Naive thymus-derived CD4-positive, alpha-beta T cell (primary cell): ENCODE measurements around the gene ETFBKMT. TPM values are rescaled to one million over a fixed set of nuclear protein-coding genes. Genes with fewer than 3 reads are reported as not detected.

Source experiments
- ATAC-seq: fragments of 150-1000 bp; cut with Tn5 transposase; 2 replicates; pipeline ENCODE4 v1.10.0; 2021; ENCODE audit warnings: mild to moderate bottlenecking, moderate library complexity
- CTCF ChIA-PET: fragments of 350-600 bp; sonication (Branson Sonifier 250); formaldehyde crosslinking; loops from one replicate; lab custom pipeline; 2021; ENCODE audit warnings: antibody characterized with exemption; lab: Charles Lee
- POLR2A ChIA-PET: fragments of 350-600 bp; sonication (Branson Sonifier 250); formaldehyde crosslinking; loops from one replicate; lab custom pipeline; 2021; ENCODE audit warnings: antibody characterized with exemption, inconsistent platforms; lab: Charles Lee
- DNase-seq, 9 donors: peaks; one replicate each; pipeline versions ENCODE4 v3.0.0 to v3.0.0-alpha.2; 2020 to 2022; ENCODE audit warnings: mixed read lengths in 1 of 9
- H3K27ac ChIP-seq: one replicate; pipeline ENCODE4 v1.7.0; 2013; ENCODE audit warnings: mild to moderate bottlenecking, low read depth, low read length, moderate library complexity
- H3K27me3 ChIP-seq, 2 donors: one replicate each; pipeline ENCODE4 v1.7.0; 2013; ENCODE audit warnings: low read length in 2 of 2, mild to moderate bottlenecking in 2 of 2, moderate library complexity in 2 of 2; ENCODE audit not compliant: control insufficient read depth in 2 of 2, insufficient read depth in 2 of 2
- H3K36me3 ChIP-seq, 3 experiments: 1 replicate in 2 of 3; 2 replicates in 1 of 3; pipeline ENCODE4 v1.7.0; 2013; ENCODE audit warnings: low read length in 3 of 3, mild to moderate bottlenecking in 3 of 3, moderate library complexity in 1 of 3; ENCODE audit not compliant: insufficient read depth in 3 of 3, control insufficient read depth in 2 of 3
- H3K4me1 ChIP-seq, 2 donors: one replicate each; pipeline ENCODE4 v1.7.0; 2013; ENCODE audit warnings: low read length in 2 of 2, mild to moderate bottlenecking in 2 of 2, moderate library complexity in 1 of 2; ENCODE audit not compliant: control insufficient read depth in 2 of 2, insufficient read depth in 2 of 2
- H3K4me3 ChIP-seq: 2 replicates; pipeline ENCODE4 v1.7.0; 2013; ENCODE audit warnings: mild to moderate bottlenecking, low read length
- H3K9me3 ChIP-seq, 3 experiments: 1 replicate in 2 of 3; 2 replicates in 1 of 3; pipeline ENCODE4 v1.7.0; 2013; ENCODE audit warnings: low read length in 3 of 3; ENCODE audit not compliant: control insufficient read depth in 2 of 3
- H3K27ac Mint-ChIP-seq, 9 donors: one replicate each; pipeline ENCODE4 v1.8.0; 2020 to 2022; ENCODE audit warnings: mixed read lengths in 9 of 9, mild to moderate bottlenecking in 8 of 9, moderate library complexity in 5 of 9, inconsistent platforms in 2 of 9
- H3K27me3 Mint-ChIP-seq, 5 donors: one replicate each; pipeline ENCODE4 v1.8.0; 2021 to 2022; ENCODE audit warnings: mixed read lengths in 5 of 5, mild to moderate bottlenecking in 1 of 5
- H3K36me3 Mint-ChIP-seq, 5 donors: one replicate each; pipeline ENCODE4 v1.8.0; 2020 to 2022; ENCODE audit warnings: mixed read lengths in 5 of 5, mild to moderate bottlenecking in 3 of 5, inconsistent platforms in 1 of 5
- H3K4me1 Mint-ChIP-seq, 7 donors: one replicate each; pipeline ENCODE4 v1.8.0; 2020 to 2022; ENCODE audit warnings: mixed read lengths in 7 of 7, mild to moderate bottlenecking in 3 of 7, inconsistent platforms in 1 of 7
- H3K4me3 Mint-ChIP-seq, 10 donors: one replicate each; pipeline ENCODE4 v1.8.0; 2020 to 2022; ENCODE audit warnings: mild to moderate bottlenecking in 10 of 10, mixed read lengths in 10 of 10, moderate library complexity in 6 of 10, inconsistent platforms in 2 of 10
- H3K9me3 Mint-ChIP-seq, 11 donors: one replicate each; pipeline ENCODE4 v1.8.0; 2020 to 2022; ENCODE audit warnings: mixed read lengths in 11 of 11, mild to moderate bottlenecking in 4 of 11, inconsistent platforms in 1 of 11, moderate library complexity in 1 of 11
- intact Hi-C, 2 donors: fragments of 100-400 bp; cut with micrococcal nuclease; formaldehyde crosslinking; loops; one replicate each; pipeline ENCODE4 v1.15.1; 2023
- polyA plus RNA-seq, 2 donors: library from polyadenylated mRNA; unstranded; fragments of 300-500 nt; fragmentation: Illumina TruSeq; gene quantifications; one replicate each; pipeline ENCODE4 v1.2.3, GENCODE V29; 2021
- total RNA-seq, 6 experiments: library from RNA in 5 of 6; stranded (reverse) in 5 of 6; gene quantifications; 1 replicate in 5 of 6; 2 replicates in 1 of 6; pipeline ENCODE4 v1.2.3 and lab custom pipeline; 2021 to 2026

The ETFBKMT gene
- 1 to 10 TPM in 4 of 5 experiments, under 1 TPM in 1; 0.92 to 2.0 (median 1.9) TPM for total RNA-seq
- 1 to 10 TPM in 1 of 2 donors, under 1 TPM in 1; 0.41 to 1.2 TPM for polyA plus RNA-seq
- 2.7 reads per million, percentile 14 among the genes with 10 or more reads in this experiment for total RNA-seq (lab: John Stamatoyannopoulos, UW)

DNA sequence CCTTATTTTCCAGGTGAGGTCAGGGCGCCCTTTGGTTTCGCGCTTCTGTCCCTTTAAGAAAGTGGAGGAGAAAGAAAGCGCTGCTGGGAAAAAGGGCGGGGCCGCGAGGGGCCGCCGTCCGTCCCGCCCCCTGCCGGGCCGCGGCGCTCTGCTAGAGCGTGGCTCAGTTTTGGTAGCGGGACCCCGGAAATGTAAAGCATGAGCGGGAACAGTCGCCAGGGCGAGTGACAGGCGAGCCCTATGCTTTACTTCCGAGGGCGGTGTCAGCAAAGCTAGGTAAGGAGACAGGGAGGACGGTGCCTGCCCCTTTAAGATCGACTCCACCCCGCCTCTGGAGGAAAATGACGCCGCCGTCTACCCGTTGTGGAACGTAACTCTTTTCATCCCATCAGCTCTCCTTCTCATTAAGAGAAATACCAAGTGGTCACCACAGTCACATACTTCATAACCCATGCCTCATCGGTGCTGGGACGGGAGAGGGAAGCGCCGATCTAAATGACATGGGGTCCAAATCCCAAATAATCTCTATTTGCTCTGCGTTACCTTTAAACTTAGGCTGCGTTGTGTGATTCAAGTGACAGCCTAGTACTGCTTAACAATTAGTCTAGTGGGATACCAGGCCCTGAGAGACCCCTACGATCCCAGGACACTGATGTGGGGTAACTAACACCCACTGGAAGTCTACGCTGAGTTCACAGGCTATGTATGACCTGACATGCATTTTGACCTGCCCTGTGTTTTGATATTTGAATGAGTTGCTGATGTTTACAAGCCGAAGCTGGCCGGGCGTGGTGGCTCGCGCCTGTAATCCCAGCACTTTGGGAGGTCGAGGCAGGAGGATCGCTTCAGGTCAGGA is at the start of gene ETFBKMT:
ETFBKMT (plus strand) TSS at position 602 of the 856 bp plus-strand sequence. CDS start 2,266 bp downstream, outside the sequence.
- Mint-ChIP-seq H3K27ac (peak within 1 kb of the TSS; percentile 91 to 100 (median 97)), H3K4me3 (peak within 1 kb of the TSS; percentile 81 to 99 (median 96)), H3K27me3 (no peaks in the 10 kb centered on the region), H3K9me3 (peaks cover 0 to 3% (median 0%) of the 10 kb centered on the region in 11 donors), H3K36me3 (peaks cover 0 to 11% (median 4%) of the 10 kb centered on the region in 5 donors), H3K4me1 (peaks cover 3 to 36% (median 24%) of the 10 kb centered on the region in 7 donors)
- ChIA-PET POLR2A (interaction anchor here (0.6 to 3.7 kb wide), 15 partner anchors 12 to 1097 kb away, joined by 3 to 33 read pairs (median 3); partner anchors contain the start of genes RESF1 and YARS2), CTCF (interaction anchor here (0.6 to 1.1 kb wide), 5 partner anchors 131 to 301 kb away, joined by 3 to 5 read pairs (median 4); partner anchors contain the start of gene RESF1)
- no peaks in the 10 kb centered on the region for H3K9me3 ChIP-seq
- H3K27me3 ChIP-seq, result no peaks in the 10 kb centered on the region
- DNase-seq (peak; percentile 85 to 95 (median 93)), ATAC-seq (peak; percentile 99)
- peaks cover 0 to 10% of the 10 kb centered on the region in 2 donors for H3K4me1 ChIP-seq
- peak within 1 kb of the TSS; percentile 90 for H3K27ac ChIP-seq
- H3K4me3 ChIP-seq, result peak within 1 kb of the TSS; percentile 85
- intact Hi-C loops, result loop anchor here (1.0 to 10.0 kb wide), 15 partner anchors 70 to 1020 kb away; partner anchors contain the start of genes AMN1 (in 2 of the 2), BICD1 (in 2 of the 2), CAPRIN2 (in 2 of the 2) and DNM1L (in 2 of the 2)
- H3K36me3 ChIP-seq, result no peaks in the 10 kb centered on the region

DNA sequence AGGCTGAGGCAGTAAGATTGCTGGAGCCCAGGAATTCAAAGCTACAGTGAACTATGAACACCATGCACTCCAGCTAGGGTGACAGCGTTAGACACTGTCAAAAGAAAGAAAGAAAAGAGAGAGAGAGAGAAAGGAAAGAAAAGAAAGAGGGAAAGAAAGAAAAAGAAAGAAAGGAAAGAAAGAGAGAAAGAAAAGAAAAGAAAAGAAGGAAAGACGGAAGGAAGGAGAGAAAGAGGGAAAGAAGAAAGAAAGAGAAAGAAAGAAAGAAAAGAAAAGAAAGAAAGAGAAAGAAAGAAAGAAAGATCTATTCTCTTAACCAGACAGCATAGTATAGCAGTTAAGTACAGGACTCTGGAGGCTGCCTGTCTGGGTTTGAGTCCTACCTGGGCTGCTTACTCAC is 46.7 kb upstream of the ETFBKMT start:
- peak overlapping the region in 1 of 9 donors; percentile 59 for H3K27ac Mint-ChIP-seq
- Histone ChIP-seq H3K9me3 (peaks cover 0 to 6% (median 0%) of the 10 kb centered on the region in 3 experiments), H3K36me3 (no peaks in the 10 kb centered on the region), H3K4me3 (no peak overlapping the region), H3K27ac (no peak overlapping the region), H3K27me3 (no peaks in the 10 kb centered on the region), H3K4me1 (no peaks in the 10 kb centered on the region)
- H3K4me3 Mint-ChIP-seq, result no peak overlapping the region
- intact Hi-C loops, result no loop called here
- ATAC-seq, result no peak
- H3K27me3 Mint-ChIP-seq, result peaks cover 3 to 10% (median 8%) of the 10 kb centered on the region in 5 donors
- no peaks in the 10 kb centered on the region for H3K4me1 Mint-ChIP-seq
- H3K36me3 Mint-ChIP-seq, result no peaks in the 10 kb centered on the region
- no peak for DNase-seq
- peaks cover 0 to 17% (median 4%) of the 10 kb centered on the region in 11 donors for H3K9me3 Mint-ChIP-seq
- ChIA-PET POLR2A (no interaction called here), CTCF (no interaction called here)

- no peak for DNase-seq
- no peaks in the 10 kb centered on the region for H3K4me1 Mint-ChIP-seq
- peaks cover 0 to 6% (median 4%) of the 10 kb centered on the region in 5 donors for H3K27me3 Mint-ChIP-seq
- no peak overlapping the region for H3K4me3 Mint-ChIP-seq
- no peaks in the 10 kb centered on the region for H3K27me3 ChIP-seq
- H3K4me1 ChIP-seq, result no peaks in the 10 kb centered on the region
- no peaks in the 10 kb centered on the region for H3K36me3 Mint-ChIP-seq
- CTCF ChIA-PET, result no interaction called here
- intact Hi-C loops, result no loop called here
- H3K27ac ChIP-seq, result no peak overlapping the region
- H3K27ac Mint-ChIP-seq, result no peak overlapping the region
- ATAC-seq, result no peak
- POLR2A ChIA-PET, result no interaction called here
- no peaks in the 10 kb centered on the region for H3K9me3 ChIP-seq
- no peak overlapping the region for H3K4me3 ChIP-seq
- H3K36me3 ChIP-seq, result no peaks in the 10 kb centered on the region
- H3K9me3 Mint-ChIP-seq, result no peaks in the 10 kb centered on the region
Measured at GRCh38 chr12:31618228-31619025, 41.1 kb upstream of the ETFBKMT start.

- Histone ChIP-seq H3K36me3 (no peaks in the 10 kb centered on the region), H3K9me3 (no peaks in the 10 kb centered on the region), H3K27me3 (no peaks in the 10 kb centered on the region), H3K4me1 (no peaks in the 10 kb centered on the region), H3K4me3 (no peak overlapping the region), H3K27ac (no peak overlapping the region)
- ChIA-PET CTCF (no interaction called here), POLR2A (no interaction called here)
- Mint-ChIP-seq H3K36me3 (no peaks in the 10 kb centered on the region), H3K9me3 (no peaks in the 10 kb centered on the region), H3K4me1 (no peaks in the 10 kb centered on the region), H3K27ac (no peak overlapping the region), H3K27me3 (peaks cover 0 to 6% (median 4%) of the 10 kb centered on the region in 5 donors), H3K4me3 (no peak overlapping the region)
- intact Hi-C loops, result no loop called here
- no peak for DNase-seq
- ATAC-seq, result no peak
Measured at GRCh38 chr12:31620311-31620710, 39.2 kb upstream of the ETFBKMT start.

DNA sequence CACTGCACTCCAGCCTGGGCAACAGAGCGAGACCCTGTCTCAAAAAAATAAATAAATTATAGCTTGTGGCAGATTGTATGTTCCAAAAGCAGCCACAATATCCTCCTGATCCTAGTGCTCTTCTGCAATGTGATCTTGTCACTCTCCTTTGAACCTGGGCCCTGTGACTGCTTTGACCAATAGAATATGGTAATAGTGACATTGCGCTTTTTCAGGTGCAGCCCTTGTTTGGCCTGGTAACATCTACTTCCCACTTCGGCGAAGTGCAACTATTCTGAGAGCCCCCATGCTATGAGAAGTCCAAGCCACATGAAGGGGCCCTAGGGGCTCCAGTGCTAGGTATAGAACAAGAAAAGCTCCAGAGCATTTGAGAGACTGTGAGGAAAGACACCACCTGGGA is 37.5 kb upstream of the ETFBKMT start:
- H3K4me3 ChIP-seq, result no peak overlapping the region
- DNase-seq (no peak), ATAC-seq (no peak)
- H3K4me1 ChIP-seq, result no peaks in the 10 kb centered on the region
- ChIA-PET CTCF (no interaction called here), POLR2A (no interaction called here)
- no peak overlapping the region for H3K4me3 Mint-ChIP-seq
- no peaks in the 10 kb centered on the region for H3K4me1 Mint-ChIP-seq
- H3K27me3 ChIP-seq, result no peaks in the 10 kb centered on the region
- H3K9me3 ChIP-seq, result no peaks in the 10 kb centered on the region
- peaks cover 0 to 9% (median 4%) of the 10 kb centered on the region in 5 donors for H3K27me3 Mint-ChIP-seq
- no peaks in the 10 kb centered on the region for H3K36me3 Mint-ChIP-seq
- H3K27ac ChIP-seq, result no peak overlapping the region
- no peak overlapping the region for H3K27ac Mint-ChIP-seq
- intact Hi-C loops, result no loop called here
- no peaks in the 10 kb centered on the region for H3K36me3 ChIP-seq
- no peaks in the 10 kb centered on the region for H3K9me3 Mint-ChIP-seq

DNA sequence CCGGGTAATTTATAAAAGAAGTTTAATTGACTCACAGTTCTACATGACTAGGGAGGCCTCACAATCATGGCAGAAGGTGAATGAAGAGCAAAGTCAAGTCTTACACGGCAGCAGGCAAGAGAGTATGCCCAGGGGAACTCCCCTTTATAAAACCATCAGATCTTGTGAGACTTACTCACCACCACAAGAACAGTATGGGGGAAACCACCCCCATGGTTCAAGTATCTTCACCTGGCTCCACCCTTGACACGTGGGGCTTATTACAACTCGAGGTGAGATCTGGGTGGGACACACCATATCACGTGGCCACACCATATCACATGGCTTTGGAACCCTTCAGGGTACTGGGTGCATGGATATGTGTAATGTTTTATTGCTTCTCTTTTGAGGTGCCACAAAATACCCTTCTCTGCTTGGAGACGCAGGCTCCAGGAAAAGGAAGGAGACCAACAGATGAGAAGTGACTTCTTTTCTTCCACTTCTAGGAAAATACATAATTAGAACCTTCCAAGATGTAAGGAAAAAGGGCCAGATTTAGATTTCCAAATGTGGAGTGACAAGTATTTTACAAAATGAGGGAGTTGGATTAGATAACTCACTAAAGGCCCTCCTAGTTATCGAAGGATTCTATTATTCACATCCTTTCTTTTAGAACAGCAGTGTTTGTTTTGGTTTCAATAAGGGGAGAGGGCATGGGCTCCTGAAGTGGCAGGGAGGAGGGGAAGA is 33.1 kb upstream of the ETFBKMT start:
- no peak overlapping the region for H3K4me3 Mint-ChIP-seq
- peak overlapping the region in 1 of 9 donors; percentile 41 for H3K27ac Mint-ChIP-seq
- Histone ChIP-seq H3K27ac (no peak overlapping the region), H3K4me3 (no peak overlapping the region), H3K27me3 (no peaks in the 10 kb centered on the region), H3K36me3 (no peaks in the 10 kb centered on the region), H3K9me3 (no peaks in the 10 kb centered on the region), H3K4me1 (no peaks in the 10 kb centered on the region)
- POLR2A ChIA-PET, result no interaction called here
- ATAC-seq (no peak), DNase-seq (no peak)
- peaks cover 0 to 4% (median 0%) of the 10 kb centered on the region in 5 donors for H3K27me3 Mint-ChIP-seq
- CTCF ChIA-PET, result no interaction called here
- intact Hi-C loops, result no loop called here
- H3K9me3 Mint-ChIP-seq, result no peaks in the 10 kb centered on the region
- H3K4me1 Mint-ChIP-seq, result no peaks in the 10 kb centered on the region
- H3K36me3 Mint-ChIP-seq, result peaks cover 0 to 4% (median 0%) of the 10 kb centered on the region in 5 donors
